ENCODE measurements around the gene POMT2.

DNA sequence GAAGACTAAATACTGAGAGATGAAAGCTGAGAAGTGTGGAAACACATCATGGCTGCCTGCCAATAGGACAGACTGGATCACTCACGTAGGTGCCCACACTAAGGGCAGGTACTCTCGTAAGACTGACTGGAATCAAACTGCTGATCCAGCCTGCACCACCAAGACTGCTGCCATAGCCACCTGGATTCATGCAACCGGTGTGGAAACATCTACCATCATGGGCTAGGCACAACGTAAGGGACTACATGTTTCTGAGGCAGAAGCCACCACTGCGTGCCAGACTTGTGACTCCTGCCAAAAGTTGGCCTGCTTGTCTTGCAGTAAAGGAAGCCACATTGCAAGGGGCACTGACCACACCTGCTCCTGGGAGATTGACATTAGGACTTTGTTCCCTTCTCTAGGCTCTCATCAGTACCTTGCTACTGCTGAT, 3.8 kb downstream of the POMT2 start:
- TF ChIP-seq, protein P1, sequence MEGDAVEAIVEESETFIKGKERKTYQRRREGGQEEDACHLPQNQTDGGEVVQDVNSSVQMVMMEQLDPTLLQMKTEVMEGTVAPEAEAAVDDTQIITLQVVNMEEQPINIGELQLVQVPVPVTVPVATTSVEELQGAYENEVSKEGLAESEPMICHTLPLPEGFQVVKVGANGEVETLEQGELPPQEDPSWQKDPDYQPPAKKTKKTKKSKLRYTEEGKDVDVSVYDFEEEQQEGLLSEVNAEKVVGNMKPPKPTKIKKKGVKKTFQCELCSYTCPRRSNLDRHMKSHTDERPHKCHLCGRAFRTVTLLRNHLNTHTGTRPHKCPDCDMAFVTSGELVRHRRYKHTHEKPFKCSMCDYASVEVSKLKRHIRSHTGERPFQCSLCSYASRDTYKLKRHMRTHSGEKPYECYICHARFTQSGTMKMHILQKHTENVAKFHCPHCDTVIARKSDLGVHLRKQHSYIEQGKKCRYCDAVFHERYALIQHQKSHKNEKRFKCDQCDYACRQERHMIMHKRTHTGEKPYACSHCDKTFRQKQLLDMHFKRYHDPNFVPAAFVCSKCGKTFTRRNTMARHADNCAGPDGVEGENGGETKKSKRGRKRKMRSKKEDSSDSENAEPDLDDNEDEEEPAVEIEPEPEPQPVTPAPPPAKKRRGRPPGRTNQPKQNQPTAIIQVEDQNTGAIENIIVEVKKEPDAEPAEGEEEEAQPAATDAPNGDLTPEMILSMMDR (IDR thresholded peaks at IDR 0.05) = no peak
- no peak for TF ChIP-seq POLR2AphosphoS5 (IDR thresholded peaks at IDR 0.05)
